GM23248 (cell line): ENCODE data around the gene SYTL2. TPM values are rescaled to one million over a fixed set of nuclear protein-coding genes. Genes with fewer than 3 reads are reported as not detected.

ENCODE experiments used
- DNase-seq: peaks from one replicate; pipeline ENCODE4 v3.0.0-alpha.2; 2015
- H2AFZ ChIP-seq: fragments of 200-600 bp; sonication (generic); 2 replicates; pipeline ENCODE4 v1.6.1; 2016; ENCODE audit warnings: antibody characterized with exemption
- H3F3A ChIP-seq: fragments of 200-600 bp; sonication (generic); 2 replicates; pipeline ENCODE4 v1.6.1; 2016; ENCODE audit warnings: mild to moderate bottlenecking, antibody characterized with exemption, mixed run types; ENCODE audit not compliant: insufficient read depth
- H3K27ac ChIP-seq: fragments of 200-600 bp; sonication (generic); 2 replicates; pipeline ENCODE4 v1.5.1; 2016; ENCODE audit warnings: mild to moderate bottlenecking
- H3K27me3 ChIP-seq: fragments of 200-600 bp; sonication (generic); replicated peaks from 2 replicates; pipeline ENCODE4 v1.6.1; 2016; ENCODE audit warnings: mild to moderate bottlenecking; ENCODE audit not compliant: insufficient read depth
- H3K36me3 ChIP-seq: fragments of 200-600 bp; sonication (generic); 2 replicates; pipeline ENCODE4 v1.6.1; 2016; ENCODE audit warnings: low read depth, mild to moderate bottlenecking
- H3K4me1 ChIP-seq: fragments of 200-600 bp; sonication (generic); 2 replicates; pipeline ENCODE4 v1.6.1; 2016; ENCODE audit warnings: mild to moderate bottlenecking; ENCODE audit not compliant: insufficient read depth
- H3K4me2 ChIP-seq: fragments of 200-600 bp; sonication (generic); one replicate; pipeline ENCODE4 v1.6.1; 2016; ENCODE audit warnings: mild to moderate bottlenecking; ENCODE audit not compliant: unreplicated experiment
- H3K4me3 ChIP-seq: fragments of 200-600 bp; sonication (generic); 2 replicates; pipeline ENCODE4 v1.5.1; 2016; ENCODE audit warnings: mild to moderate bottlenecking
- H3K79me2 ChIP-seq: fragments of 200-600 bp; sonication (generic); 2 replicates; pipeline ENCODE4 v1.6.1; 2016; ENCODE audit warnings: mild to moderate bottlenecking; ENCODE audit not compliant: insufficient read depth
- H3K9ac ChIP-seq: fragments of 200-600 bp; sonication (generic); 2 replicates; pipeline ENCODE4 v1.6.1; 2016; ENCODE audit warnings: mild to moderate bottlenecking
- H3K9me2 ChIP-seq: fragments of 200-600 bp; sonication (generic); 2 replicates; pipeline ENCODE4 v1.6.1; 2016; ENCODE audit warnings: mixed run types, mild to moderate bottlenecking, moderate library complexity; ENCODE audit not compliant: insufficient read depth
- H3K9me3 ChIP-seq: fragments of 200-600 bp; sonication (generic); one replicate; pipeline ENCODE4 v1.6.1; 2017; ENCODE audit warnings: low read depth
- H4K20me1 ChIP-seq: fragments of 200-600 bp; sonication (generic); 2 replicates; pipeline ENCODE4 v1.6.0; 2016; ENCODE audit not compliant: insufficient read depth
- EZH2 ChIP-seq: fragments of 200-600 bp; sonication (generic); IDR thresholded peaks from 2 replicates; pipeline ENCODE4 v1.6.1; 2018; ENCODE audit warnings: antibody characterized with exemption, mild to moderate bottlenecking; ENCODE audit not compliant: insufficient read depth, poor library complexity, severe bottlenecking
- EZH2phosphoT487 ChIP-seq: fragments of 200-600 bp; sonication (generic); IDR thresholded peaks from 2 replicates; pipeline ENCODE4 v1.6.1; 2018; ENCODE audit warnings: antibody characterized with exemption, moderate library complexity, mild to moderate bottlenecking, low read depth; ENCODE audit not compliant: insufficient read depth
- WGBS, 2 experiments: methylation state at CpG; one replicate each; pipeline ENCODE4 v1.1.6; 2015 to 2017; ENCODE audit warnings: low lambda C conversion rate in 2 of 2, low coverage in 1 of 2; ENCODE audit errors: missing lambda C conversion rate in 2 of 2; 5-methylcytosine and 5-hydroxymethylcytosine counted together
- in situ Hi-C: fragments of 300-500 bp; cut with MboI; formaldehyde crosslinking; loops from 2 replicates; pipeline ENCODE4 v1.15.0; 2020
- polyA plus RNA-seq: library from polyadenylated mRNA; unstranded; fragments of >200 nt; fragmentation: Nextera tagmentation; extraction: Ambion mirVana; gene quantifications from 2 replicates; pipeline ENCODE4 v1.2.1, GENCODE V29; 2016
- total RNA-seq: library from RNA; depleted of rRNA; stranded (reverse); fragments of >200 nt; shearing (Covaris generic); gene quantifications from 2 replicates; pipeline ENCODE4 v1.2.3, GENCODE V29; 2014

Gene SYTL2
- total and polyA plus RNA-seq, 2 experiments from 2014 or later, result 3.5 to 5.3 TPM

GRCh38 chr11:85742348-85742747, 68.6 kb downstream of the SYTL2 start:
- in situ Hi-C loops, result loop anchor here (10.0 kb wide), 1 partner anchor 62 kb away; no protein-coding TSS in a partner anchor
- H2AFZ ChIP-seq, result no peak overlapping the region
- no peaks in the 10 kb centered on the region for H4K20me1 ChIP-seq
- no peaks in the 10 kb centered on the region for H3K27me3 ChIP-seq
- no peaks in the 10 kb centered on the region for H3F3A ChIP-seq
- no peak overlapping the region for H3K4me2 ChIP-seq
- H3K27ac ChIP-seq, result no peak overlapping the region
- H3K9me2 ChIP-seq, result no peaks in the 10 kb centered on the region
- no peak for DNase-seq
- H3K36me3 ChIP-seq, result no peaks in the 10 kb centered on the region
- no peaks in the 10 kb centered on the region for H3K79me2 ChIP-seq
- H3K9ac ChIP-seq, result no peak overlapping the region
- H3K4me1 ChIP-seq, result peaks cover 9% of the 10 kb centered on the region; the same call in 1 of the 2 replicates
- H3K4me3 ChIP-seq, result no peak overlapping the region
- 87 to 90% methylated on average over 4 of the region's 4 CpGs for WGBS, 2 experiments
- no peaks in the 10 kb centered on the region for H3K9me3 ChIP-seq
- no peak for TF ChIP-seq EZH2phosphoT487

GRCh38 chr11:85740481-85741400, 70.2 kb downstream of the SYTL2 start:
- no peak overlapping the region for H3K9ac ChIP-seq
- no peaks in the 10 kb centered on the region for H4K20me1 ChIP-seq
- in situ Hi-C loops, result loop anchor here (10.0 kb wide), 1 partner anchor 64 kb away; no protein-coding TSS in a partner anchor
- no peaks in the 10 kb centered on the region for H3K9me3 ChIP-seq
- WGBS, 2 experiments, result 31 to 33% methylated on average over 4 of the region's 4 CpGs
- no peak for TF ChIP-seq EZH2
- TF ChIP-seq EZH2phosphoT487, result no peak
- H3K36me3 ChIP-seq, result no peaks in the 10 kb centered on the region
- no peaks in the 10 kb centered on the region for H3K9me2 ChIP-seq
- peaks cover 9% of the 10 kb centered on the region; the same call in 1 of the 2 replicates for H3K4me1 ChIP-seq
- DNase-seq, result no peak
- no peak overlapping the region for H3K4me3 ChIP-seq
- no peaks in the 10 kb centered on the region for H3K79me2 ChIP-seq
- H3K27me3 ChIP-seq, result no peaks in the 10 kb centered on the region
- H3K4me2 ChIP-seq, result no peak overlapping the region
- no peak overlapping the region for H2AFZ ChIP-seq
- no peaks in the 10 kb centered on the region for H3F3A ChIP-seq
- H3K27ac ChIP-seq, result no peak overlapping the region

- Histone ChIP-seq H3K27me3 (no peaks in the 10 kb centered on the region), H3K79me2 (no peaks in the 10 kb centered on the region), H3K9me2 (no peaks in the 10 kb centered on the region), H4K20me1 (no peaks in the 10 kb centered on the region), H2AFZ (no peak overlapping the region), H3K4me2 (no peak overlapping the region), H3K4me3 (no peak overlapping the region), H3K27ac (no peak overlapping the region), H3F3A (no peaks in the 10 kb centered on the region), H3K4me1 (peaks cover 9% of the 10 kb centered on the region; the same call in 1 of the 2 replicates), H3K9me3 (no peaks in the 10 kb centered on the region), H3K9ac (no peak overlapping the region), H3K36me3 (no peaks in the 10 kb centered on the region)
- in situ Hi-C loops, result no loop called here
- WGBS, 2 experiments, result 65 to 78% methylated on average over 2 of the region's 2 CpGs
- TF ChIP-seq EZH2phosphoT487 (no peak), EZH2 (no peak)
- no peak for DNase-seq
Measured at GRCh38 chr11:85737738-85738137, 73.2 kb downstream of the SYTL2 start.

- H3K9me3 ChIP-seq, result no peaks in the 10 kb centered on the region
- TF ChIP-seq EZH2, result no peak
- no peak for TF ChIP-seq EZH2phosphoT487
- H3K4me2 ChIP-seq, result no peak overlapping the region
- no peak overlapping the region for H3K27ac ChIP-seq
- in situ Hi-C loops, result no loop called here
- no peaks in the 10 kb centered on the region for H3K36me3 ChIP-seq
- H3K27me3 ChIP-seq, result no peaks in the 10 kb centered on the region
- H3K4me1 ChIP-seq, result peaks cover 9% of the 10 kb centered on the region; the same call in 1 of the 2 replicates
- no peak overlapping the region for H3K4me3 ChIP-seq
- H3F3A ChIP-seq, result no peaks in the 10 kb centered on the region
- no peak overlapping the region for H3K9ac ChIP-seq
- H3K9me2 ChIP-seq, result no peaks in the 10 kb centered on the region
- DNase-seq, result no peak
- WGBS, 2 experiments, result 89 to 92% methylated on average over 5 of the region's 5 CpGs
- H4K20me1 ChIP-seq, result no peaks in the 10 kb centered on the region
- no peak overlapping the region for H2AFZ ChIP-seq
- H3K79me2 ChIP-seq, result no peaks in the 10 kb centered on the region
Measured at GRCh38 chr11:85735876-85736460, 75.0 kb downstream of the SYTL2 start.
